Adrenal gland (tissue), 12 donors: ENCODE results near the gene TTYH2. TPM values are rescaled to one million over a fixed set of nuclear protein-coding genes. Genes with fewer than 3 reads are reported as not detected.

Source experiments
- DNase-seq, 7 donors: peaks; one replicate each; pipeline ENCODE4 v3.0.0-alpha.2; 2019 to 2020
- H3K27ac ChIP-seq, 5 donors: fragments of 200-600 bp; sonication (generic) in 4 of 5; 1 replicate in 3 of 5; 2 replicates in 2 of 5; pipeline versions ENCODE4 v1.5.1 to v1.8.0; 2016 to 2020; ENCODE audit warnings: mild to moderate bottlenecking in 1 of 5
- H3K27me3 ChIP-seq: fragments of 200-600 bp; 2 replicates; pipeline ENCODE4 v1.8.0; 2021
- H3K36me3 ChIP-seq, 2 donors: fragments of 200-600 bp; replicated peaks in 1 of 2; 1 replicate in 1 of 2; 2 replicates in 1 of 2; pipeline versions ENCODE4 v1.5.1 to v1.8.0; 2018 to 2022
- H3K4me1 ChIP-seq, 2 donors: fragments of 200-600 bp; replicated peaks in 1 of 2; 1 replicate in 1 of 2; 2 replicates in 1 of 2; pipeline versions ENCODE4 v1.5.1 to v1.8.0; 2018 to 2021
- H3K4me3 ChIP-seq, 4 donors: fragments of 200-600 bp; sonication (generic) in 3 of 4; one replicate each; pipeline ENCODE4 v1.5.1; 2016 to 2018
- H3K9me3 ChIP-seq, 3 donors: fragments of 200-600 bp; sonication (generic) in 1 of 3; replicated peaks in 1 of 3; 1 replicate in 2 of 3; 2 replicates in 1 of 3; pipeline versions ENCODE4 v1.5.1 to v1.8.0; 2016 to 2021
- CTCF ChIP-seq, 6 experiments: fragments of 450-650 bp in 4 of 6; fragments of 200-600 bp in 2 of 6; sonication (generic) in 1 of 6; IDR thresholded peaks; 1 replicate in 5 of 6; 2 replicates in 1 of 6; pipeline versions ENCODE4 v1.5.1 to v1.8.0; 2016 to 2021; ENCODE audit warnings: antibody characterized with exemption in 6 of 6, mild to moderate bottlenecking in 2 of 6, moderate library complexity in 1 of 6
- POLR2A ChIP-seq, 2 donors: fragments of 450-650 bp; IDR thresholded peaks; one replicate each; pipeline ENCODE4 v1.6.1; 2017; ENCODE audit warnings: antibody characterized with exemption in 2 of 2, mild to moderate bottlenecking in 2 of 2, moderate library complexity in 1 of 2
- whole genome bisulfite sequencing, 4 donors: extraction: QIAGEN DNeasy Blood & Tissue Kit in 2 of 4; methylation state at CpG; one replicate each; pipeline versions ENCODE4 v1.1.5 to v1.1.7; 2013 to 2017; 5-methylcytosine and 5-hydroxymethylcytosine counted together
- intact Hi-C, 2 donors: fragments of 100-400 bp; cut with DNase I; formaldehyde crosslinking; loops; one replicate each; pipeline versions ENCODE4 v1.14.1 to v1.15.0; 2022 to 2023
- polyA plus RNA-seq, 3 donors: library from polyadenylated mRNA; stranded (reverse); fragments of 200-250 nt in 2 of 3; fragments of 350-450 nt in 1 of 3; fragmentation: Illumina TruSeq in 1 of 3; extraction: RNeasy Lipid Tissue Mini Kit (QIAGEN cat#74804) in 1 of 3; gene quantifications; one replicate each; pipeline ENCODE4 v1.2.3, GENCODE V29; 2013 to 2014
- total RNA-seq, 9 donors: library from RNA; depleted of rRNA in 4 of 9; stranded (reverse); fragments of >200 nt in 4 of 9; fragments of 120-200 nt in 1 of 9; fragmentation: NEBNext Ultra II Directional in 1 of 9; extraction: Animal tissue kit (Norgen Biotek cat#: 25700) in 1 of 9; gene quantifications; one replicate each; pipeline versions ENCODE4 v1.1.0 to v1.2.4, GENCODE V29; 2013 to 2023
- donor health status: healthy with polysubstance abuse.
- donor health status: Bipolar disorder and iron deficiency.
- donor health status: DM: yes; HTN: yes; CAD: no.
- donor health status: DM: no; HTN: no; CAD: no.
- donor health status: DM: no; HTN: no; CAD: no.
- donor health status: DM: yes; HTN: yes; CAD: no.

The TTYH2 gene
- total and polyA plus RNA-seq, 12 donors: 2.9 to 40.5 (median 7.8) TPM

- 80 to 93% (median 84%) methylated on average over 14 to 17 of the region's 17 CpGs for WGBS, 4 donors
- H3K27ac ChIP-seq: peak overlapping the region in 1 of 5 donors; percentile 49
- no peaks in the 10 kb centered on the region for H3K4me1 ChIP-seq
- intact Hi-C loops: no loop called here
- H3K36me3 ChIP-seq: no peaks in the 10 kb centered on the region
- TF ChIP-seq CTCF (IDR thresholded peaks at IDR 0.05) (no peak), POLR2A (IDR thresholded peaks at IDR 0.05) (no peak)
- DNase-seq: peak in 1 of 7 donors; percentile 79
- H3K27me3 ChIP-seq: no peaks in the 10 kb centered on the region
- no peaks in the 10 kb centered on the region for H3K9me3 ChIP-seq
- H3K4me3 ChIP-seq: no peak overlapping the region
Observed at GRCh38 chr17:74182041-74182723, 31.2 kb upstream of the TTYH2 start.

- intact Hi-C loops: no loop called here
- 77 to 81% (median 78%) methylated on average over 9 of the region's 9 CpGs for WGBS, 4 donors
- H3K36me3 ChIP-seq: no peaks in the 10 kb centered on the region
- no peaks in the 10 kb centered on the region for H3K9me3 ChIP-seq
- no peak overlapping the region for H3K4me3 ChIP-seq
- no peak for DNase-seq
- H3K27ac ChIP-seq: no peak overlapping the region
- H3K27me3 ChIP-seq: no peaks in the 10 kb centered on the region
- TF ChIP-seq CTCF (IDR thresholded peaks at IDR 0.05) (no peak), POLR2A (IDR thresholded peaks at IDR 0.05) (no peak)
- no peaks in the 10 kb centered on the region for H3K4me1 ChIP-seq
Observed at GRCh38 chr17:74183411-74183810, 30.0 kb upstream of the TTYH2 start.

- TF ChIP-seq CTCF (IDR thresholded peaks at IDR 0.05) (no peak), POLR2A (IDR thresholded peaks at IDR 0.05) (no peak)
- H3K27me3 ChIP-seq: no peaks in the 10 kb centered on the region
Observed at GRCh38 chr17:74185571-74186185, 27.7 kb upstream of the TTYH2 start.

GRCh38 chr17:74186498-74186897 lies 26.9 kb upstream of the TTYH2 start:
- WGBS, 4 donors: 83 to 91% (median 86%) methylated on average over 17 to 20 of the region's 20 CpGs
- H3K27me3 ChIP-seq: no peaks in the 10 kb centered on the region
- H3K4me3 ChIP-seq: no peak overlapping the region
- H3K36me3 ChIP-seq: no peaks in the 10 kb centered on the region
- no peaks in the 10 kb centered on the region for H3K9me3 ChIP-seq
- TF ChIP-seq POLR2A (IDR thresholded peaks at IDR 0.05): no peak
- no peak for TF ChIP-seq CTCF (IDR thresholded peaks at IDR 0.05)
- DNase-seq: no peak
- H3K4me1 ChIP-seq: no peaks in the 10 kb centered on the region
- intact Hi-C loops: no loop called here
- H3K27ac ChIP-seq: no peak overlapping the region

More at GRCh38 chr17:74185571-74186185, 27.7 kb upstream of the TTYH2 start:
- Histone ChIP-seq H3K9me3 (no peaks in the 10 kb centered on the region), H3K36me3 (no peaks in the 10 kb centered on the region), H3K27ac (no peak overlapping the region), H3K4me3 (no peak overlapping the region), H3K4me1 (no peaks in the 10 kb centered on the region)
- no peak for DNase-seq
- 65 to 75% (median 73%) methylated on average over 9 of the region's 9 CpGs for WGBS, 4 donors
- intact Hi-C loops: no loop called here
